ENCODE measurements around the gene MYL7. TPM values are rescaled to one million over a fixed set of nuclear protein-coding genes. Genes with fewer than 3 reads are reported as not detected.

Gene MYL7
- total RNA-seq, 2 experiments from 2014 or later, result not detected

GRCh38 chr7:44094883-44095592, 46.1 kb downstream of the MYL7 start:
- ChIA-PET CTCF (no interaction called here), POLR2A (no interaction called here)

- CTCF ChIA-PET, result no interaction called here
- POLR2A ChIA-PET, result no interaction called here
These were observed 46.8 kb downstream of the MYL7 start for GRCh38 chr7:44094365-44094764.

- POLR2A ChIA-PET, result no interaction called here
- CTCF ChIA-PET, result no interaction called here
These were observed 48.0 kb downstream of the MYL7 start for GRCh38 chr7:44093102-44093641.

Other genes with a start within 250 kb of the MYL7 start
- gene URGCP, start 234.7 kb downstream of the MYL7 start, total RNA-seq, result 10 to 100 TPM; 28.8 to 31.0 TPM
- gene UBE2D4, start 214.9 kb downstream of the MYL7 start, total RNA-seq, result 10 to 100 TPM; 15.2 to 15.6 TPM
- gene SPDYE1, start 143.4 kb downstream of the MYL7 start, total RNA-seq, result not detected
- 100 to 1,000 TPM; 142 to 153 TPM for gene DBNL, start 96.6 kb downstream of the MYL7 start, total RNA-seq
- not detected for gene PGAM2, start 75.8 kb downstream of the MYL7 start, total RNA-seq
- 10 to 100 TPM; 40.8 to 42.4 TPM for gene POLM, start 58.8 kb downstream of the MYL7 start, total RNA-seq
- 10 to 100 TPM; 12.9 to 14.0 TPM for gene AEBP1, start 37.0 kb downstream of the MYL7 start, total RNA-seq
- 100 to 1,000 TPM; 298 to 305 TPM for gene POLD2, start 17.8 kb downstream of the MYL7 start, total RNA-seq
- gene GCK, start 48.1 kb upstream of the MYL7 start, total RNA-seq, result 1 to 10 TPM; 1.4 to 1.8 TPM
- 10 to 100 TPM; 81.0 to 83.9 TPM for gene YKT6, start 59.6 kb upstream of the MYL7 start, total RNA-seq
- gene CAMK2B, start 184.3 kb upstream of the MYL7 start, total RNA-seq, result under 1 TPM; 0.17 to 0.40 TPM

All from activated CD8-positive, alpha-beta memory T cell treated with anti-CD3 and anti-CD28 coated beads for 36 hours (primary cell).